Psoas muscle (tissue), 8 donors: ENCODE data around the gene CDK11B. TPM values are rescaled to one million over a fixed set of nuclear protein-coding genes. Genes with fewer than 3 reads are reported as not detected.
"Not testable (repeated sequence)": the region's sequence is repeated elsewhere in the genome, so short reads cannot be mapped to it uniquely, and the experiment has no call there.

Experiments used
- ATAC-seq, 4 donors: fragments of 200-7000 bp; cut with Tn5 transposase; one replicate each; pipeline ENCODE4 v1.9.1; 2020; ENCODE audit warnings: moderate library complexity in 3 of 4, mild to moderate bottlenecking in 2 of 4
- DNase-seq, 2 donors: peaks; one replicate each; pipeline ENCODE4 v3.0.0-alpha.2; 2020
- H3K27ac ChIP-seq: fragments of 200-600 bp; one replicate; pipeline ENCODE4 v1.8.0; 2022
- H3K27me3 ChIP-seq, 3 donors: fragments of 200-600 bp in 1 of 3; one replicate each; pipeline versions ENCODE4 v1.6.1 to v1.8.0; 2013 to 2022; ENCODE audit warnings: low read length in 2 of 3, mild to moderate bottlenecking in 2 of 3, moderate library complexity in 1 of 3; ENCODE audit not compliant: insufficient read depth in 3 of 3
- H3K36me3 ChIP-seq, 2 donors: fragments of 200-600 bp in 1 of 2; one replicate each; pipeline versions ENCODE4 v1.6.1 to v1.8.0; 2013 to 2022; ENCODE audit warnings: low read depth in 1 of 2, mild to moderate bottlenecking in 1 of 2, moderate library complexity in 1 of 2; ENCODE audit not compliant: insufficient read depth in 1 of 2
- H3K4me1 ChIP-seq: fragments of 200-600 bp; one replicate; pipeline ENCODE4 v1.8.0; 2022
- H3K4me3 ChIP-seq: fragments of 200-600 bp; one replicate; pipeline ENCODE4 v1.8.0; 2022; ENCODE audit warnings: mild to moderate bottlenecking
- H3K9me3 ChIP-seq: fragments of 200-600 bp; one replicate; pipeline ENCODE4 v1.8.0; 2022
- WGBS, 3 donors: extraction: QIAGEN DNeasy Blood & Tissue Kit; methylation state at CpG; one replicate each; pipeline versions ENCODE4 v1.1.6 to v1.1.7; 2013; 5-methylcytosine and 5-hydroxymethylcytosine counted together
- intact Hi-C, 2 donors: fragments of 100-400 bp; cut with DNase I; formaldehyde crosslinking; loops; one replicate each; pipeline versions ENCODE4 v1.11.0 to v1.14.2; 2022
- polyA plus RNA-seq, 3 donors: library from polyadenylated mRNA; stranded (reverse); fragments of 200-250 nt; gene quantifications; one replicate each; pipeline ENCODE4 v1.2.3, GENCODE V29; 2013
- total RNA-seq, 4 donors: library from RNA; stranded (reverse); fragmentation: NEBNext Ultra II Directional in 2 of 4; extraction: Animal tissue kit (Norgen Biotek cat#: 25700) in 2 of 4; gene quantifications; one replicate each; pipeline versions ENCODE4 v1.2.1 to v1.2.4, GENCODE V29; 2021 to 2023
- TF ChIP-seq, protein P1 (sequence below): fragments of 200-600 bp; IDR thresholded peaks from one replicate; pipeline ENCODE4 v1.8.0; 2022; ENCODE audit warnings: antibody characterized with exemption
- donor health status: healthy with polysubstance abuse.
- donor health status: DM: no; HTN: no; CAD: no; lungs with moderate emphysema.
- donor health status: Bipolar disorder and iron deficiency.
- donor health status: healthy.
- donor health status: DM: yes; HTN: yes; CAD: no.
- donor health status: DM: no; HTN: no; CAD: no.
- donor health status: DM: no; HTN: no; CAD: no.
- donor health status: DM: yes; HTN: yes; CAD: no.

The CDK11B gene
- total and polyA plus RNA-seq, 7 donors, result 30.6 to 72.8 (median 42.1) TPM

DNA sequence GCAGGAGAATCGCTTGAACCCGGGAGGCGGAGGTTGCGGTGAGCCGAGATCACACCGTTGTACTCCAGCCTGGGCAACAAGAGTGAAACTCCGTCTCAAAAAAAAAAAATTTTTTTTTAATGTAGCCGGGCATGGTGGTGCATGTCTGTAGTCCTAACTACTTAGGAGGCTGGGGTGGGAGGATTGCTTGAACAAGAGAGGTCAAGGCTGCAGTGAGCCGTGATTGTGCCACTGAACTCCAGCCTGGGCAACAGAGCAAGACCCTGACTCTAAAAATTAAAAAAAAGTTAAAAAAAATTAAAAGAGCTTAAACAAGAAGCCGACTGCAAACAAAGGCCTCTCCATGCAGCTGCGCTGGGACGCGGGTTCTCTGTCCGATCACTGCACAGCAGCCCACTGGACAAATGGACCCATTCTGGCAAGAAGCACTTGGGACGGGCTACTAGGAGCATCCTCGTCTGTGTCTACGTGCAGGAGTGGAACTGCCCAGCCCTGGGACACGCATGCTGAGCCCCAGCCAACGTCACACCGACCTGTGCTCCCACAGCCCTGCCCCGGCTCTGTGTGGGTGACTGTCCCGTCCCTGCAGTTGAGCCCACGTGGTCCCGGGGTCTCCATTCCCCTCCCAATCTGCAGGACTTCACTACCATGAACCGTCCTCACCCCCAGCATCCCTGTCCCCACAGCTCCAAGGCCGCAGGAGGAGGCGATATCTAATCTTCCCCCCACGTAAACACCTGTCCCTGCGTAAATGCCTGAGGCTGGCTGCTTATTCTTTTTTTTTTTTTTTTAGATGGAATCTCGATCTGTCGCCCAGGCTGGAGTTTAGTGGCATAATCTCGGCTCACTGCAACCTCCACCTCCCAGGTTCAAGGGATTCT, 21.5 kb upstream of the CDK11B start:
- intact Hi-C loops, result no loop called here
- no peak overlapping the region for H3K4me3 ChIP-seq
- TF ChIP-seq, protein P1, sequence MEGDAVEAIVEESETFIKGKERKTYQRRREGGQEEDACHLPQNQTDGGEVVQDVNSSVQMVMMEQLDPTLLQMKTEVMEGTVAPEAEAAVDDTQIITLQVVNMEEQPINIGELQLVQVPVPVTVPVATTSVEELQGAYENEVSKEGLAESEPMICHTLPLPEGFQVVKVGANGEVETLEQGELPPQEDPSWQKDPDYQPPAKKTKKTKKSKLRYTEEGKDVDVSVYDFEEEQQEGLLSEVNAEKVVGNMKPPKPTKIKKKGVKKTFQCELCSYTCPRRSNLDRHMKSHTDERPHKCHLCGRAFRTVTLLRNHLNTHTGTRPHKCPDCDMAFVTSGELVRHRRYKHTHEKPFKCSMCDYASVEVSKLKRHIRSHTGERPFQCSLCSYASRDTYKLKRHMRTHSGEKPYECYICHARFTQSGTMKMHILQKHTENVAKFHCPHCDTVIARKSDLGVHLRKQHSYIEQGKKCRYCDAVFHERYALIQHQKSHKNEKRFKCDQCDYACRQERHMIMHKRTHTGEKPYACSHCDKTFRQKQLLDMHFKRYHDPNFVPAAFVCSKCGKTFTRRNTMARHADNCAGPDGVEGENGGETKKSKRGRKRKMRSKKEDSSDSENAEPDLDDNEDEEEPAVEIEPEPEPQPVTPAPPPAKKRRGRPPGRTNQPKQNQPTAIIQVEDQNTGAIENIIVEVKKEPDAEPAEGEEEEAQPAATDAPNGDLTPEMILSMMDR, result no peak
- peaks cover 0 to 6% of the 10 kb centered on the region in 2 donors for H3K36me3 ChIP-seq
- no peaks in the 10 kb centered on the region for H3K9me3 ChIP-seq
- H3K27me3 ChIP-seq, result no peaks in the 10 kb centered on the region
- no peaks in the 10 kb centered on the region for H3K4me1 ChIP-seq
- 84 to 88% (median 87%) methylated on average over 32 of the region's 32 CpGs for WGBS, 3 donors
- ATAC-seq (peak in 1 of 4 donors; percentile 33), DNase-seq (peak in 1 of 2 donors; percentile 50)
- no peak overlapping the region for H3K27ac ChIP-seq

GRCh38 chr1:1678581-1679380, 20.0 kb upstream of the CDK11B start:
- intact Hi-C loops, result no loop called here
- Histone ChIP-seq H3K27ac (no peak overlapping the region), H3K9me3 (no peaks in the 10 kb centered on the region), H3K27me3 (no peaks in the 10 kb centered on the region), H3K4me3 (no peak overlapping the region), H3K36me3 (peaks cover 0 to 6% of the 10 kb centered on the region in 2 donors), H3K4me1 (no peaks in the 10 kb centered on the region)
- ATAC-seq (peak in 1 of 4 donors; percentile 15), DNase-seq (peak in 1 of 2 donors; percentile 34)
- 65 to 74% (median 70%) methylated on average over 24 of the region's 24 CpGs for WGBS, 3 donors
- TF ChIP-seq, protein P1, result no peak

GRCh38 chr1:1677718-1678580, 19.1 kb upstream of the CDK11B start:
- Histone ChIP-seq H3K36me3 (peaks cover 0 to 6% of the 10 kb centered on the region in 2 donors), H3K4me1 (no peaks in the 10 kb centered on the region), H3K27ac (no peak overlapping the region), H3K4me3 (no peak overlapping the region), H3K27me3 (no peaks in the 10 kb centered on the region), H3K9me3 (no peaks in the 10 kb centered on the region)
- intact Hi-C loops, result no loop called here
- TF ChIP-seq, protein P1, result no peak
- 69 to 74% (median 72%) methylated on average over 38 to 39 of the region's 39 CpGs for WGBS, 3 donors
- ATAC-seq, result peak in 1 of 4 donors; percentile 18
- DNase-seq, result no peak

GRCh38 chr1:1676087-1676486, 17.3 kb upstream of the CDK11B start:
- DNase-seq, H3K27me3 ChIP-seq, H3K9me3 ChIP-seq, ATAC-seq, H3K4me3 ChIP-seq, H3K4me1 ChIP-seq, H3K27ac ChIP-seq, intact Hi-C loops: not testable (repeated sequence)
- peaks cover 0 to 18% of the 10 kb centered on the region in 2 donors for H3K36me3 ChIP-seq
- WGBS, 3 donors, result 83 to 89% (median 86%) methylated on average over 2 to 11 of the region's 21 CpGs

DNA sequence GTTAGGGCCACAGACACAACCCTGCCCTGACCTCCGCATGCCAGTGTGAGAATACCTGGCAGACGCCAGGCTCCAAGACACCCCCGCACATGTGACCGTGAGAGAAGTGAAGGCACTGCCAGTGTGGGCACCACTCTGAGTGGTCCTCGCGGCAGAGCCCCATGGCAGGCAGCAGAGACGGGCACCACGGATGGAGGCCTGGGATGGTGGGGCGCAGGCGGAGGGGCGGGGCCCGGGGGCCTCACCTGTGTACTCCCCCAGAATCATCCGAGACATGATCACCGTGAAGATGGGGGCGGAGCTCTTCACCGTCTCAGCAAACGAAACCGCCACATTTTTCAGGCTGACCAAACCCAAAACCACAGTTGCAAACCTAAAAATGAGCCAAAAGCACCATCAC, 16.4 kb upstream of the CDK11B start:
- H3K4me1 ChIP-seq, H3K9me3 ChIP-seq, H3K27ac ChIP-seq, intact Hi-C loops, H3K4me3 ChIP-seq, H3K27me3 ChIP-seq, DNase-seq: not testable (repeated sequence)
- H3K36me3 ChIP-seq, result peaks cover 0 to 26% of the 10 kb centered on the region in 2 donors
- ATAC-seq, result peak in 1 of 4 donors; percentile 19
- WGBS, 3 donors, result 86 to 93% (median 88%) methylated on average over 6 to 16 of the region's 18 CpGs

GRCh38 chr1:1674806-1675205, 16.0 kb upstream of the CDK11B start:
- DNase-seq, result not testable (repeated sequence)

More at GRCh38 chr1:1674806-1675205, 16.0 kb upstream of the CDK11B start:
- ATAC-seq, result peak in 1 of 4 donors; percentile 27
- H3K36me3 ChIP-seq, result peaks cover 0 to 29% of the 10 kb centered on the region in 2 donors
- H3K4me3 ChIP-seq, H3K27me3 ChIP-seq, H3K9me3 ChIP-seq, H3K27ac ChIP-seq, intact Hi-C loops, H3K4me1 ChIP-seq: not testable (repeated sequence)
- WGBS, 3 donors, result 65 to 80% (median 73%) methylated on average over 13 to 21 of the region's 21 CpGs
